HG02943 (cell line): ENCODE data around the gene SKA1.
"Not testable (repeated sequence)": the region's sequence is repeated elsewhere in the genome, so short reads cannot be mapped to it uniquely, and the experiment has no call there.

Experiments
- ATAC-seq: cut with Tn5 transposase; IDR thresholded peaks from one replicate; pipeline ENCODE4 v1.9.1; 2021; ENCODE audit warnings: mild to moderate bottlenecking, low read depth, moderate library complexity; ENCODE audit not compliant: unreplicated experiment

SKA1 gene

DNA sequence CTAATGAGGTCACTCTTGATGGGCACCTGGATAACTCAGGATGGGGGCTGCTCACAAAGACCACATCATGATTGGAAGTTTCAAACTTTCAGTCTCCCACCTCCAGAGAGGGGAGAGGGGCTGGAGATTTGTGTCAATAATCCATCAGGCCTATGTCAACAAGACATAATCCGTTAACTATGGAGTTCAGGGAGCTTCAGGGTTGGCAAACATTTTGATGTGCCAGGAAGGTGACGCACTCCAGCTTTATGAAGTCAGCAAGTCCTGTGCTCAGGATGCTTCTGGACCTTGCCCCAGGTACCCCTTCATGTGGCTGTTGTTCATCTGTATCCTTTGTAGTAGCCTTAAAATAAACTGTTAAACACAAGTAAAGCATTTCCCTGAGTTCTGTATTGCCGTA lies 19.0 kb downstream of the SKA1 start:
- no peak for ATAC-seq

DNA sequence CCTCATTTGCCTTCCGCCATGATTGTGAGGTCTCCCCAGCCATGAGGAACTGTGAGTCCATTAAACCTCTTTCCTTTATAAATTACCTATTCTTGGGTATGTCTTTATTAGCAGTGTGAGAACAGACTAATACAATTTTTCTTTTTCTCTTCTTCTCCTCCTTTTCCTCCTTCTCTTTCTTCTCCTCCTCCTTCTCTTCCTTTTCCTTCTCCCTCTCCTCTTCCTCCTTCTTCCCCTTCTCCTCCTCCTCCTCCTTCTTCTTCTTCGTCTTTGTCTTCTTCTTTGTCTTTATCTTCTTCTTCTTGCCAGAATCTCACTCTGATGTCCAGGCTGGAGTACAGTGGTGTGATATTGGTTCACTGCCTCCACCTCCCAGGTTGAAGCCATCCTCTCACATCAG lies 20.2 kb downstream of the SKA1 start:
- no peak for ATAC-seq

DNA sequence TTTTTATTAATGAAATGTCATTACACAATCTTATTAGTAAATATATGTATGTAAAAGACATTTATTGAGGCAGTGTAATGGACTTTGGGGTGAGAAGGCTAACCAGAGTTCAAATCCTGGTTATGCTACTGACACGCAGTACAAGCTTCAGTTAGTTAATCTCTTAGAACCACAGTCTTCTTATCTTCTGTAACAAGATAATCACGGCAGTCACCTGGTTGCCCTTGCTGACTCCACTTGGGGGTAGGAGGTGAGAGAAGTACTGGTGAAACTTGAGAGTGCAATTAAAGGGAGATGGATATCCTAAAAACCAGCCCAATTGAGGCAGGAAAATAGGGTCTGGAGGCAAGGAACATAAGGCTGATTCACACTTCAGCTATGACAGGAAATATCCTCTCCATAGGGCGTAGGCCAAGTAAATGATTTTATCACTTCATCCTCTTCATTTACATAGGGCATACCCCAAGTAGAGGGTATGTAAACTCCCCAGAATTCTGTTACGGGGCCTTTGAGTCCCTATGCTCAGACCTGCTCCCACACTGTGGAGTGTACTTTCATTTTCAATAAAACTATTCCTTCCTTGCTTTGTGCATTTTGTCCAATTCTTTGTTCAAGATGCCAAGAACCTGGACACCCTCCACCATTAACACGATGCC lies 21.3 kb downstream of the SKA1 start:
- ATAC-seq = no peak

DNA sequence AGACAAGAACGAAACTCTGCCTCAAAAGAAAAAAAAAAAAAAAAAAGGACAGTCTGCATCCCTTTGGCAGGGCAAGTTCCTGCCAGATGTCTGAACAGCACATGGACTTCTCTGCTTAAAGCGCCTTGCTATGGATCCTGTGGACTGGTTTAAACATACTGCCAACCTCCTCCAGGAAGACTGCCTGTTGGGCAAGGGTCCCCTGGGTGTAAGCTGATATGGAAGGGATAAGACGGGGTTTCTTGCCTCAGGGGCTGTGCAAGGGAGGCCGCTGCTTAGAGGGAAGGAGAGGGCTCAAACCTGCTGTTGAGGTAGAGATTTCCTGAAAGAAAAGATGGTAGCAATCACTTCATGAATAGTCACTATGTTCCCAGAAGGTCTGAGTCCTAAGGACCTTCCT lies 22.2 kb downstream of the SKA1 start:
- no peak for ATAC-seq

DNA sequence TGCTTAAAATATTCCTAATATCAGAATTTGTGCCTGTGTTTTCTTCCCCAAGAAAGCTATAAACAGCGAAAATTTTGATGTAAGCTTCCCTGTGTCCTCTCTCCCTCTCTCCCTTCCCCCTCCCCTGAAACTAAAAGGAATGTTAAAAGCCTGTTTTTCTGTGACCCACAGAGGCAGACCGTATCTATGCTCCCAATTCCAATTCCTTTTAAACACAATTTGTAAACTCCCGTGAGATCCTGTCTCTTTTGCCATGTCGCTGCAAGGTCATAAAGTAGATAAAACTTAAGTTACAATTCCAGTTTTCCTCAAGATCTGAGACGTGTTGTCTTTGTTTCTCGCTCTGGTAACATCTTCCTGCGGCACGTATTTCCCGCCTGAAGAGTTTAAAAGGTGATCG lies 23.3 kb downstream of the SKA1 start:
- no peak for ATAC-seq

DNA sequence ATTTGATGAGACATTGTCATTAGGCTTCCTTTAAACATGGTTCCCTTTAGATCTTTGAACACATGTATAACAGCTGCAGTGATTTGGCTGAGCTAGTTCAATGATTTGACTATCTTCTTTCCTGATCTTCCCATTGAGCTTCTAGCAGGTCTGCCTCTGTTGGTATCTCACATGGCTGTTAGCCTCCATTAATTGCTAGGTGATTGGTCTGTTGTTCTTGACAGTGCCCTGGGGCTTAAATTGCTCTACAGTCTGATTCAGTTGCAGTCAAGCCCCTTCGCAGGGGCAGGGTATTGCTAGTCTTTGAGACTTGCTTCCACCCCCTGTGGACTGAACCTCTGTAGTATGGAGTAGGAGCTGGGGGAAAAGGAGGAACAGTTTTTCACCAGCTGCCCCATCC lies 24.1 kb downstream of the SKA1 start:
- no peak for ATAC-seq

DNA sequence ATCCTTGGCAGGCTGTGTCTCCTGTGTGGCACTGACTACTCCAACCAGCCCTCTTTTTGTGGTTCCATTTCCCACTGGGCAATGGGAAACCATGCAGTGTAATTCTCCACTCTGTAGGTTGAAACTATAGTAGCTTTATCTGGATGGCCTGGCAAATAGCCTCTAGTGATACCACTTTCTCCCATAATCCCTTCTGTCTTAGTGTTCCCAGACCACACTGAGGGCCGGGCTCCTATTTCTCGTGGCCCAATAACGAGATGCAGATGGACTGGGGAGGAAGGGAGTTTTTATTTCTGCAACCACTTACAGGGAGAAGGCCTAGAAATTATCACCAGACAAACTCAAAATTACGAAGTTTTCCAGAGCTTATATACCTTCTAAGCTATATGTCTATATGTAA lies 24.7 kb downstream of the SKA1 start:
- ATAC-seq = no peak

DNA sequence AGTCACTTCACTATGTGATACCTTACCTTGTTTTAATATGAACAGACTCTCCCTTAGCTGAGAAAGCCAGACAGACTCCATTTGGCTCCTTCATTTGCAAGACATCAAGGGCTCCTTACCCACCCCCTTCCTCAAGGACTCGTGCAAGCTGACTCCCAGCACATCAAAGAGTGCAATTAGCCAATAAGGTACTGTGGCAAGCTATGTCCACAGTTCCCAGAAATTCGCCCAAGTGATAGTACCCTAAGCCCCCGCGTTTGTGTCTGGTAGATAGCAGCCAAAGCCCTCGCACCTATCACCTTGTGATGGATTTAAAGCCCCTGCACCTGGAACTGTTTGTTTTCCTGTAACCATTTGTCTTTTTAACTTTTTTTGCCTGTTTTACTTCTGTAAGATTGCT lies 25.6 kb downstream of the SKA1 start:
- ATAC-seq = not testable (repeated sequence)

DNA sequence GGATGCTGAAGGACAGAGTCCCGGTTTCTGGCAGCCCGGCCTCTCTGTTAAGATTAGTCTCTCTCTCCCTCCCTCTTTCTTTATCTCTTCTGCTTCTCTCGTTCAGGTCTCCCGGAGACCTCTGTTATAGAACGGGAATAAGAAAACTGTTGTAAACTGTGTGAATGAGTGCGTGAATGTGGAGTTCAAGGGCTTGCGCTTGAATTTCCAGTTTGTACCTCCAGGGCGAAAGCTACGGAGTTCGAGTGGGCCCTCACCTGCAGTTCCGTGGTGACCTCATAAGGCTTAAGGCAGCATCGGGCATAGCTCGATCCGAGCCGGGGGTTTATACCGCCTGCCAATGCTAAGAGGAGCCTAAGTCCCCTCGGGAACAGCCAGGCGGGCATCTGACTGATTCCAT lies 26.4 kb downstream of the SKA1 start:
- no peak for ATAC-seq

DNA sequence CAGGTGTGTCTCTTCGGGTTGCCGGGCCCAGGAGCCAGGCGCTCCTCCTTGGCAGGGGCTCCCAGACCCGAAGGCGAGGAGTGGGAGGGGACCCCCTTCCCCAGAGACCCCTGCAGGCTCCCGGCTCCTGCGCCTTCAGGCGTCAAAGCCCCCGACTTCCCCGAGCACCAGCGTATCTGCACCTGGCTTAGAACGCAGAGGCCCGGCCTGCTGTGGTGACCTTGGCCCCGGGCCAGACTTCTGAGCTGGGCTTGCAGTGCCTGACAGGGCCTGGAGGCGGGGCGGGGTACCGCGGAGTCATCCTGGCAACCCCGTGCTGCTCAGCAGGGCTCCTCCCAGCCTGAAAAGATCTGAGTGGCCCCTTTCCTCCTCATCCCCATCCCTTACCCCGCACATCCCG lies 27.0 kb downstream of the SKA1 start:
- no peak for ATAC-seq

DNA sequence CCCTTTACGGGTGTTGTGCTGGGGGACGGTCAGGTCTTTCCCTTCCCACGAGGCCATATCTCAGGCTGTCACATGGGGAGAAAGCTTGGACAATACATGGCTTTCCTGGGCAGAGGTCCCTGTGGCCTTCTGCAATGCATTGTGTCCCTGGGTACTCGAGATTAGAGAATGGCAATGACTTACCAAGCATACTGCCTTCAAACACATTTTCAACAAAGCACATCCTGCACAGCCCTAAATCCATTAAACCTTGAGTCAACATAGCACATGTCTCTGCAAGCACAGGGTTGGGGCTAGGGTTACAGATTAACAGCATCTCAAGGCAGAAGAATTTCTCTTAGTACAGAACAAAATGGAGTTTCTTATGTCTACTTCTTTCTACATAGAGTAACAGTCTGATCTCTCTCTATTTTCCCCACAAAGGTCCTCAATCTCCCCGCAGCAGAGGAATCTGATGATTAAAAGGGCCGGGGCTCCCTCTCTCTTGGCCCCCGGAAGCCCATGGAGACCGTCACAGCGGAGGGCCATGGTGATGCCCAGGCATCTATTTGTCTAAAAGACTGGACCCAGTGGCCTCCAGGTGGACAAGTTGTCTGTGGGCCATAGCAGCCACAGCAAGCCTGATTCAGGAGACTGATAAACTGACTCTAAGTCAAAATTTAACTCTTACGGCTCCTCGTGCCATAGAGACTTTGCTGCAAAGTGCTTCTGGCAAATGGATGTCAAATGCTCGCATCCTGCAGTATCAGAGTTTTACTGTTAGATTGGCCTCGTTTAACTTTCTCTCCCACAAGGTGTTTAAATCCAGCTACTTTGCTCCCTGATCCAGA lies 30.1 kb downstream of the SKA1 start:
- not testable (repeated sequence) for ATAC-seq

DNA sequence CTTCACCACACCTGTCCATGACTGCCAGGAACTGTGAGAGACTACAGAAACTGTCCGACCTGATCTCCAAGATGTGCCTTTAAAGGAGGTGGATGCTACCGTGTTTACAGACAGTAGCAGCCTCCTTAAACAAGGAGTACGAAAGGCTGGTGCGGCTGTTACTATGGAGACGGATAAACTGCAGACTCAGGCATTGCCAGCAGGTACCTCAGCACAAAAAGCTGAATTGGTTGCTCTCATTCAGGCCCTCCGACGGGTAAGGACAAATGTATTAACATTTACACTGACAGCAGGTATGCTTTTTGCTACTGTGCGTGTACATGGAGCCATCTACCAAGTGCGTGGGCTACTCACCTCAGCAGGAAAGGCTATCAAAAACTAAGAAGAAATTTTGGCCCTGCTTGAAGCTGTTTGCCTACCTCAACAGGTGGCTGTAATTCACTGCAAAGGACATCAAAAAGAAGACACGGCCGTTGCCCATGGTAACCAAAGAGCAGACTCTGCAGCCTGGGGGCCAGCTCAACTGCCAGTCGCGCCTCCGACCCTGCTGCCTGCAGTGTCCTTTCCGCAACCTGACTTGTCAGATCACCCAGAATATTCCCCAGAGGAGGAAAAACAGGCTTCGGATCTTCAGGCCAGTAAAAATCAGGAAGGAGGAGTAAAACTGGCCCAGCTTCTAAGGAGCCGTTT lies 30.9 kb downstream of the SKA1 start:
- no peak for ATAC-seq

DNA sequence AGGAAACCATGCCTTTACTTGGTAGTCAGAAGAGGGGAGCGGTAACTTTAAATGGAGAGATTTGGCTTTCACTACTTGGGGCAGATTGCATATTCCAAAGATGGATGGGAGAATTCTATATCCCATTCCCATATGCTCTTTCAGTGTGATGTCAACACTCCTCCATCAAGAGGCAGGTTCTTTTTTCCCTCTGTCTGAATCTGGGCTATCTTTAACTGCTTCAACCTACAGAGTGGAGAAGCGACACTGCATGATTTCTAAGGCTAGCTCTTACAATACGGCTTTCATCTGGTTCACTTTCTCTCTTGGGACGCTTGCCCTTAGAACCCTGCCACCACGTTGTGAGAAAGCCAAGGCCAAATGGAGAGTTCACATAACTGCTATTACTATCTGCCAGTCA lies 34.4 kb downstream of the SKA1 start:
- ATAC-seq = no peak

DNA sequence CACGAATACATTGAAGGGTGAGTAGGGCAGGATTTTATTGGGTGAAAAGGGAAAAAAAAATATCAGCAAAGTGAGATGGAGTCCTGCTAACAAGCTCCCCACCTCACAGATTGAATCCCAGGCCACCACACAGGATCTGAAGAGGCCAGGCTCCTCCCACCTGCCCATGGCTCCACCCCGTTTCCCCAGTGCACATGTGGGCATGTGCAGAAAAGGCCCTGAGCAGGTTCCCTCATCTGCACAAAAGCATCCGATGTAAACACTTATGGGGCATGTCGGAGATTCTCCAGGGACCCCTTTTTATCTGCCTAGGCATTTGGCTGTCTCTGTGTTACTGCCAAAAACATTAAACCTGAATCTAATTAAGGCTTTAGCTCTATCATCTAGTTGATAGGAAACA lies 35.2 kb downstream of the SKA1 start:
- ATAC-seq = no peak

DNA sequence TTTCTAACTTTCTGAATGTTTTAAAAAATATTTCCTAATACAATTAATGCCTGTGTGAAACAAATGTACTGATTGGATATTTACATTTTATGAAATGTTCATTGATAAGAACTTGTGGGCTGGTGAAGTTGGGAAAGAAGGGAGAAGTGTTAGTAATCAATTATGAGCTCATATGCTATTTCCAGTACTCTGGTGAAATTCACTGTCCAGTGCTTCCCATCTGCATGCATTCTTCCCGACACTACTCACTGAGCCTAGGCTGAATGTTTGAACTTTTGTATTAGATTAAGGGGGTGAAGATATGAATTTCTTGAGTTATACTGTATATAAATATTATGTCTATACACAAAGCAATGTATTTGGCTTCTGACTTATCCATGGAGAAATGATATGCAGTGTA lies 36.0 kb downstream of the SKA1 start:
- no peak for ATAC-seq

DNA sequence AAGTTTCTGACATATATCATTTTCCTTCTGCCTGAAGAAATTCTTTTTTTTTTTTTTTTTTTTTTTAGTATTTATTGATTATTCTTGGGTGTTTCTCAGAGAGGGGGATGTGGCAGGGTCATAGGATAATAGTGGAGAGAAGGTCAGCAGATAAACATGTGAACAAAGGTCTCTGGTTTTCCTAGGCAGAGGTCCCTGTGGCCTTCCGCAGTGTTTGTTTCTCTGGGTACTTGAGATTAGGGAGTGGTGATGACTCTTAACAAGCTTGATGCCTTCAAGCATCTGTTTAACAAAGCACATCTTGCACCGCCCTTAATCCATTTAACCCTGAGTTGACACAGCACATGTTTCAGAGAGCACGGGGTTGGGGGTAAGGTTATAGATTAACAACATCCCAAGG lies 42.0 kb downstream of the SKA1 start:
- ATAC-seq = not testable (repeated sequence)

DNA sequence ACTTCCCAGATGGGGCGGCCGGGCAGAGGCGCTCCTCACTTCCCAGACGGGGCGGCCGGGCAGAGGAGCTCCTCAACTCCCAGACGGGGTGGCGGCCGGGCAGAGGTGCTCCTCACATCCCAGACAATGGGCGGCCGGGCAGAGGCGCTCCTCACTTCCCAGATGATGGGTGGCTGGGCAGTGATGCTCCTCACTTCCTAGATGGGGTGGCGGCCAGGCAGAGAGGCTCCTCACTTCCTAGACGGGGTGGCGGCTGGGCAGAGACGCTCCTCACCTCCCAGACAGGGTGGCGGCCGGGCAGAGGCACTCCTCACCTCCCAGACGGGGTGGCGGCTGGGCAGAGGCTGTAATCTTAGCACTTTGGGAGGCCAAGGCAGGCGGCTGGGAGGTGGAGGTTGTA lies 42.9 kb downstream of the SKA1 start:
- ATAC-seq = not testable (repeated sequence)

DNA sequence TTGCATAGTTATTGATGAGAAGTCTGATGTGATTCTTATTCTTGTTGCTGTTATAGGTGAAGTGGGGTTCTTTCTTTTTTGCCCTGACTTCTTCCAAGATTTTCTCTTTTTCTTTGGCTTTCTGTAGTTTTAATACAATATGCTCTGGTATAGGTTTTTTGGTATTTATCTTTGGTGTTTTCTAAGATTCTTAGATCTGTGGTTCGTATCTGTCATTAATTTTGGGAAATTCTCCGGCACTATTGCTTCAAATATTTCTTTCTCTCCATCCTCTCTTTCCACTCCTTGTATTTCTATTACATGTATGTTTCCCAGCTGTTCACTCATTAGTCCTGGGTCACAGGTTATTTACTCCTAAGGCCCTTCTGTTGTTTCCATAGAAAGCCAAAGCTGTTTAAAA lies 43.8 kb downstream of the SKA1 start:
- no peak for ATAC-seq

DNA sequence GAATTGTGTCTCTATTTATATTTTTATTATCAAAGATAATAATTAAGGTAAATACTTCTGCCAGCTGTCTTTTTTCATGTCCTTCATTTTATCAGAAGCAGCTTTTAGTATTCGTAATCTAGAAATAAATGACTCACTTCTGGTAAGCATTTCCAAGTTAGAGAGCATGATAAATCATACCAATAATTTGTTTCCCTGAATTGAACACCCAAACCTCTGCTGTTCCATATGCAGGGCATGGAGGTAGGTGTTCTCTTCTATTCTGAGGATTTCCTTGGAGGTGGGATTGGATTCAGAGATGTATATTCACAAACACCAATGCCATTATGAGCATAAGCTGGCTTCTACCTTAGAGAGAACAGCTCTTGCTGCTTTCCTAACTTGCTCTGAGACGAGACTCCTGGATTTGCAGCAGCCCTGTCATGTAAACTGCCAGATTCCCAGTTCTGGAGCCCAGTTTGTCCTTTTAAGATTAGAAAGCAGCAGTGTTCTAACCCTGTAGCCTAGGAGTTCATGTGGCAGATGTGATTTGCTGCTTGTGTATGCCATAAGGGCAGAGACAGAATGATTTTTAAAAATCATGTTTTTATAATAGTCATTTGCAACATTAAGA lies 47.5 kb downstream of the SKA1 start:
- ATAC-seq = no peak

DNA sequence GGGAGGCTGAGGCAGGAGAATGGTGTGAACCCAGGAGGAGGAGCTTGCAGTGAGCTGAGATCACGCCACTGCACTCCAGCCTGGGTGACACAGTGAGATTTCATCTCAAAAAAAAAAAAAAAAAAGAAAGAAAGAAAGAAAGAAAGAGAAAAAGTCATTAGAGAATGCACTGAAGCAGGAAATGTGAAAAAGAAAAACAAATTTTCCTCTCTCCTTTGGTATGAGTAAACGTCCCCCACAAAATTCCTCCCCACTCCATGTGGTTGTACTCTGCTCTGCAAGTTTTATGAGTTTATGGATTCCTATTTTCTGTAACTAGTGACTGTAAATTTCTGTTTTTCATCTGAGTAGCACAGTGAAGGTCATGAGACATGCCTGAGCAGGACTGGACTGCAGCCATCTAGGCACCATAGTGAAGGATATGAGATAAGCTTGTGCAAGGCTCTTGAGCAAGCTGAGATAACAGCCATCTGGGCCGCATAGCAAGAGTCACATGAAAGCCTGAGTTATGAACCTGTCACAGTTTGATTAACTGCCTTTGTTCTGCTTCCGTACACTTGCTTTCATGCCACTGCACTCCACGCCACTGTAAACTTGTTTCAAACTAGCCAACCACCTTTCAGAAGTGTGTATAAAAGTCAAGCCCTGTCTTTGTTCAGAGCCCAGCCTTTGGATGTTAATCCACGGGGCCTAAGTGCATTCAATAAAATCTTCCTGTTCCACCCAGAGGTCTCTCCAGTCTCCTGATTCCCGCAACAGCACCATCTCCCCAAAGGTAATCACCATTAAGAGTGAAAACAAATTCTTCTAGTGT lies 50.2 kb downstream of the SKA1 start:
- no peak for ATAC-seq
